Skeletal muscle tissue (tissue), 4 donors: ENCODE measurements around the gene PXMP2. TPM values are rescaled to one million over a fixed set of nuclear protein-coding genes. Genes with fewer than 3 reads are reported as not detected.

Experiments
- H3K27ac ChIP-seq: one replicate; pipeline ENCODE4 v1.7.0; 2013; ENCODE audit warnings: mild to moderate bottlenecking, low read depth, low read length, inconsistent platforms
- H3K27me3 ChIP-seq, 3 donors: one replicate each; pipeline ENCODE4 v1.7.0; 2013; ENCODE audit warnings: low read length in 3 of 3; ENCODE audit not compliant: control insufficient read depth in 3 of 3, insufficient read depth in 3 of 3
- H3K36me3 ChIP-seq, 3 donors: one replicate each; pipeline ENCODE4 v1.7.0; 2013; ENCODE audit warnings: low read length in 3 of 3; ENCODE audit not compliant: control insufficient read depth in 3 of 3, insufficient read depth in 3 of 3
- H3K4me1 ChIP-seq, 3 donors: one replicate each; pipeline ENCODE4 v1.7.0; 2013; ENCODE audit warnings: low read length in 3 of 3, mild to moderate bottlenecking in 3 of 3; ENCODE audit not compliant: control insufficient read depth in 3 of 3, insufficient read depth in 3 of 3
- H3K4me3 ChIP-seq, 3 donors: one replicate each; pipeline ENCODE4 v1.7.0; 2013; ENCODE audit warnings: low read length in 3 of 3
- H3K9ac ChIP-seq, 3 donors: one replicate each; pipeline ENCODE4 v1.7.0; 2013; ENCODE audit warnings: low read length in 3 of 3, mild to moderate bottlenecking in 3 of 3, moderate library complexity in 2 of 3, low read depth in 1 of 3
- H3K9me3 ChIP-seq, 3 donors: one replicate each; pipeline ENCODE4 v1.7.0; 2013; ENCODE audit warnings: low read length in 3 of 3; ENCODE audit not compliant: control insufficient read depth in 3 of 3
- total RNA-seq: library from RNA; depleted of rRNA; stranded (reverse); fragments of >200 nt; gene quantifications from one replicate; pipeline ENCODE4 v1.2.3, GENCODE V29; 2014
- donor health status: Osteomylitis.

Gene PXMP2
- total RNA-seq, 1 donor from 2014 or later = 22.4 TPM

- H3K9ac ChIP-seq = no peak overlapping the region
- H3K36me3 ChIP-seq = peaks cover 71 to 88% (median 84%) of the 10 kb centered on the region in 3 donors
- no peaks in the 10 kb centered on the region for H3K4me1 ChIP-seq
- H3K9me3 ChIP-seq = no peaks in the 10 kb centered on the region
- no peak overlapping the region for H3K27ac ChIP-seq
- no peaks in the 10 kb centered on the region for H3K27me3 ChIP-seq
- H3K4me3 ChIP-seq = no peak overlapping the region
Observed at GRCh38 chr12:132731574-132731973, 44.2 kb downstream of the PXMP2 start.

- H3K27ac ChIP-seq = no peak overlapping the region
- H3K27me3 ChIP-seq = no peaks in the 10 kb centered on the region
- no peak overlapping the region for H3K4me3 ChIP-seq
- H3K36me3 ChIP-seq = peaks cover 68 to 86% (median 85%) of the 10 kb centered on the region in 3 donors
- H3K9me3 ChIP-seq = no peaks in the 10 kb centered on the region
- no peaks in the 10 kb centered on the region for H3K4me1 ChIP-seq
- no peak overlapping the region for H3K9ac ChIP-seq
Observed at GRCh38 chr12:132734206-132734605, 46.8 kb downstream of the PXMP2 start.

- Histone ChIP-seq H3K4me1 (no peaks in the 10 kb centered on the region), H3K36me3 (peaks cover 78 to 91% (median 89%) of the 10 kb centered on the region in 3 donors), H3K27me3 (no peaks in the 10 kb centered on the region), H3K9ac (no peak overlapping the region), H3K4me3 (no peak overlapping the region), H3K27ac (no peak overlapping the region), H3K9me3 (no peaks in the 10 kb centered on the region)
Observed at GRCh38 chr12:132735496-132735895, 48.1 kb downstream of the PXMP2 start.

GRCh38 chr12:132736378-132736777, 49.0 kb downstream of the PXMP2 start:
- H3K9ac ChIP-seq = no peak overlapping the region
- no peaks in the 10 kb centered on the region for H3K27me3 ChIP-seq
- no peaks in the 10 kb centered on the region for H3K9me3 ChIP-seq
- H3K27ac ChIP-seq = no peak overlapping the region
- H3K4me1 ChIP-seq = no peaks in the 10 kb centered on the region
- peaks cover 78 to 91% (median 89%) of the 10 kb centered on the region in 3 donors for H3K36me3 ChIP-seq
- H3K4me3 ChIP-seq = no peak overlapping the region

- Histone ChIP-seq H3K4me3 (no peak overlapping the region), H3K4me1 (no peaks in the 10 kb centered on the region), H3K27ac (no peak overlapping the region), H3K36me3 (peaks cover 78 to 91% (median 88%) of the 10 kb centered on the region in 3 donors), H3K9me3 (no peaks in the 10 kb centered on the region), H3K9ac (no peak overlapping the region), H3K27me3 (no peaks in the 10 kb centered on the region)
Observed at GRCh38 chr12:132736913-132737312, 49.5 kb downstream of the PXMP2 start.

- H3K4me3 ChIP-seq = no peak overlapping the region
- H3K27ac ChIP-seq = no peak overlapping the region
- H3K4me1 ChIP-seq = no peaks in the 10 kb centered on the region
- peaks cover 78 to 85% (median 82%) of the 10 kb centered on the region in 3 donors for H3K36me3 ChIP-seq
- H3K27me3 ChIP-seq = no peaks in the 10 kb centered on the region
- H3K9ac ChIP-seq = no peak overlapping the region
- H3K9me3 ChIP-seq = no peaks in the 10 kb centered on the region
Observed at GRCh38 chr12:132739600-132740312, 52.4 kb downstream of the PXMP2 start.

GRCh38 chr12:132740313-132740646, 52.9 kb downstream of the PXMP2 start:
- H3K9ac ChIP-seq = no peak overlapping the region
- no peaks in the 10 kb centered on the region for H3K9me3 ChIP-seq
- H3K27ac ChIP-seq = no peak overlapping the region
- no peaks in the 10 kb centered on the region for H3K4me1 ChIP-seq
- H3K36me3 ChIP-seq = peaks cover 77 to 85% (median 82%) of the 10 kb centered on the region in 3 donors
- H3K27me3 ChIP-seq = no peaks in the 10 kb centered on the region
- no peak overlapping the region for H3K4me3 ChIP-seq

- no peaks in the 10 kb centered on the region for H3K4me1 ChIP-seq
- peaks cover 77 to 85% (median 82%) of the 10 kb centered on the region in 3 donors for H3K36me3 ChIP-seq
- H3K27me3 ChIP-seq = no peaks in the 10 kb centered on the region
- H3K9ac ChIP-seq = no peak overlapping the region
- H3K9me3 ChIP-seq = no peaks in the 10 kb centered on the region
- H3K4me3 ChIP-seq = no peak overlapping the region
- no peak overlapping the region for H3K27ac ChIP-seq
Observed at GRCh38 chr12:132740652-132741051, 53.3 kb downstream of the PXMP2 start.

- H3K4me1 ChIP-seq = no peaks in the 10 kb centered on the region
- H3K36me3 ChIP-seq = peaks cover 74 to 83% (median 83%) of the 10 kb centered on the region in 3 donors
- H3K27ac ChIP-seq = no peak overlapping the region
- no peak overlapping the region for H3K9ac ChIP-seq
- H3K4me3 ChIP-seq = no peak overlapping the region
- no peaks in the 10 kb centered on the region for H3K9me3 ChIP-seq
- H3K27me3 ChIP-seq = no peaks in the 10 kb centered on the region
Observed at GRCh38 chr12:132741620-132742019, 54.2 kb downstream of the PXMP2 start.

GRCh38 chr12:132743831-132744230, 56.4 kb downstream of the PXMP2 start:
- no peak overlapping the region for H3K9ac ChIP-seq

More at GRCh38 chr12:132743831-132744230, 56.4 kb downstream of the PXMP2 start:
- Histone ChIP-seq H3K36me3 (peaks cover 83 to 90% (median 88%) of the 10 kb centered on the region in 3 donors), H3K27ac (no peak overlapping the region), H3K27me3 (no peaks in the 10 kb centered on the region), H3K4me1 (no peaks in the 10 kb centered on the region), H3K9me3 (no peaks in the 10 kb centered on the region), H3K4me3 (no peak overlapping the region)
